Endothelial cell (in vitro differentiated cells): ENCODE measurements around the gene ELN. TPM values are rescaled to one million over a fixed set of nuclear protein-coding genes. Genes with fewer than 3 reads are reported as not detected.

ENCODE experiments used
- DNase-seq: peaks from one replicate; pipeline ENCODE4 v3.0.0; 2021; ENCODE audit warnings: low spot score
- H3K27ac Mint-ChIP-seq: one replicate; pipeline ENCODE4 v1.8.0; 2021; ENCODE audit warnings: mixed read lengths, inconsistent platforms; ENCODE audit not compliant: unreplicated experiment
- H3K27me3 Mint-ChIP-seq: one replicate; pipeline ENCODE4 v1.8.0; 2021; ENCODE audit warnings: mild to moderate bottlenecking, moderate library complexity, mixed read lengths, inconsistent platforms; ENCODE audit not compliant: unreplicated experiment
- H3K36me3 Mint-ChIP-seq: one replicate; pipeline ENCODE4 v1.8.0; 2021; ENCODE audit warnings: mild to moderate bottlenecking, low read depth, mixed read lengths, inconsistent platforms; ENCODE audit not compliant: unreplicated experiment
- H3K4me1 Mint-ChIP-seq: one replicate; pipeline ENCODE4 v1.8.0; 2021; ENCODE audit warnings: mild to moderate bottlenecking, mixed read lengths, inconsistent platforms; ENCODE audit not compliant: unreplicated experiment
- H3K4me3 Mint-ChIP-seq: one replicate; pipeline ENCODE4 v1.8.0; 2021; ENCODE audit warnings: mild to moderate bottlenecking, mixed read lengths, inconsistent platforms; ENCODE audit not compliant: unreplicated experiment
- H3K9me3 Mint-ChIP-seq: one replicate; pipeline ENCODE4 v1.8.0; 2021; ENCODE audit warnings: mixed read lengths, inconsistent platforms; ENCODE audit not compliant: unreplicated experiment
- CTCF ChIP-seq: fragments of 200-600 bp; sonication (generic); IDR thresholded peaks from one replicate; pipeline ENCODE4 v1.5.0; 2021; ENCODE audit warnings: antibody characterized with exemption; ENCODE audit not compliant: unreplicated experiment
- total RNA-seq: library from RNA; stranded (reverse); fragmentation: NEBNext Ultra II Directional; extraction: Animal tissue kit (Norgen Biotek cat#: 25700); gene quantifications from one replicate; pipeline ENCODE4 v1.2.1, GENCODE V29; 2021; ENCODE audit not compliant: unreplicated experiment

ELN gene
- total RNA-seq, 1 donor from 2014 or later: 44.8 TPM

DNA sequence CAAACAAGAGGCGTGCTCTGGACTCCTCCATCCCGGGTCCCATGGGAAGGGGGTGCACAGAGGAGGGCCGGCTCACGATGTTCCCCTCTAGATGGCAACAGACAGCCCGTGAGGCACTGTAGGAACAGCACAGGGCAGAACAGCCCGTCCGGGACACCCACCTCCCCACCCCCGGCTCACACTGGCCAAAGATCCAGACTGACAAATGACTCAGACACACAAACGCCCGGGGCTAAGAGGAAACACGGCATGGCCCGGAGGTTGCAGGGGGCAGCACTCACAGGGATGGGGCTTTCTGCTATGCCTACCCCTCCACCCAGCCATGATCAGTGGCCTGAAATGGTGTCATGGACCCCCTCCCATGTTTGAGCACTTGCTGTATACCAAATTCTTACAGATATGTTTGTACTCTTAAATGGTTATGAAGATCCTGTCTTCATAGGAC, 4.9 kb upstream of the ELN start:
- TF ChIP-seq CTCF: no peak
- H3K4me1 Mint-ChIP-seq: no peaks in the 10 kb centered on the region
- no peak overlapping the region for H3K27ac Mint-ChIP-seq
- no peak overlapping the region for H3K4me3 Mint-ChIP-seq
- peaks cover 5% of the 10 kb centered on the region for H3K27me3 Mint-ChIP-seq
- DNase-seq: no peak
- H3K9me3 Mint-ChIP-seq: no peaks in the 10 kb centered on the region
- no peaks in the 10 kb centered on the region for H3K36me3 Mint-ChIP-seq

- Mint-ChIP-seq H3K27ac (no peak overlapping the region), H3K27me3 (peaks cover 5% of the 10 kb centered on the region), H3K4me3 (no peak overlapping the region), H3K36me3 (no peaks in the 10 kb centered on the region), H3K9me3 (no peaks in the 10 kb centered on the region), H3K4me1 (peaks cover 2% of the 10 kb centered on the region)
- TF ChIP-seq CTCF: no peak
- DNase-seq: no peak
Observed at GRCh38 chr7:74023786-74024185, 4.2 kb upstream of the ELN start.

- no peak for TF ChIP-seq CTCF
- Mint-ChIP-seq H3K4me3 (no peak overlapping the region), H3K27ac (no peak overlapping the region), H3K9me3 (no peaks in the 10 kb centered on the region), H3K4me1 (peaks cover 13% of the 10 kb centered on the region), H3K27me3 (peaks cover 10% of the 10 kb centered on the region), H3K36me3 (no peaks in the 10 kb centered on the region)
- no peak for DNase-seq
Observed at GRCh38 chr7:74025146-74025545, 2.8 kb upstream of the ELN start.

- no peak overlapping the region for H3K27ac Mint-ChIP-seq
- no peak overlapping the region for H3K4me3 Mint-ChIP-seq
- H3K9me3 Mint-ChIP-seq: no peaks in the 10 kb centered on the region
- peaks cover 13% of the 10 kb centered on the region for H3K4me1 Mint-ChIP-seq
- no peak for DNase-seq
- H3K27me3 Mint-ChIP-seq: peaks cover 10% of the 10 kb centered on the region
- TF ChIP-seq CTCF: no peak
- no peaks in the 10 kb centered on the region for H3K36me3 Mint-ChIP-seq
Observed at GRCh38 chr7:74025730-74026129, 2.2 kb upstream of the ELN start.

- H3K27ac Mint-ChIP-seq: no peak overlapping the region
- peaks cover 13% of the 10 kb centered on the region for H3K4me1 Mint-ChIP-seq
- DNase-seq: no peak
- no peaks in the 10 kb centered on the region for H3K36me3 Mint-ChIP-seq
- no peak overlapping the region for H3K4me3 Mint-ChIP-seq
- TF ChIP-seq CTCF: no peak
- no peaks in the 10 kb centered on the region for H3K9me3 Mint-ChIP-seq
- H3K27me3 Mint-ChIP-seq: peaks cover 10% of the 10 kb centered on the region
Observed at GRCh38 chr7:74026406-74026902, 1.5 kb upstream of the ELN start.
